NCI-H2196 (cell line): ENCODE data around the gene NINJ1.
A peak's percentile ranks its signal among the peaks of the same experiment; 100 is the strongest.
"Not testable (repeated sequence)": the region's sequence is repeated elsewhere in the genome, so short reads cannot be mapped to it uniquely, and the experiment has no call there.

Experiments
- DNase-seq: peaks from one replicate; lab custom pipeline; 2025; ENCODE audit not compliant: unreplicated experiment; lab: John Stamatoyannopoulos, UW

The NINJ1 gene

DNA sequence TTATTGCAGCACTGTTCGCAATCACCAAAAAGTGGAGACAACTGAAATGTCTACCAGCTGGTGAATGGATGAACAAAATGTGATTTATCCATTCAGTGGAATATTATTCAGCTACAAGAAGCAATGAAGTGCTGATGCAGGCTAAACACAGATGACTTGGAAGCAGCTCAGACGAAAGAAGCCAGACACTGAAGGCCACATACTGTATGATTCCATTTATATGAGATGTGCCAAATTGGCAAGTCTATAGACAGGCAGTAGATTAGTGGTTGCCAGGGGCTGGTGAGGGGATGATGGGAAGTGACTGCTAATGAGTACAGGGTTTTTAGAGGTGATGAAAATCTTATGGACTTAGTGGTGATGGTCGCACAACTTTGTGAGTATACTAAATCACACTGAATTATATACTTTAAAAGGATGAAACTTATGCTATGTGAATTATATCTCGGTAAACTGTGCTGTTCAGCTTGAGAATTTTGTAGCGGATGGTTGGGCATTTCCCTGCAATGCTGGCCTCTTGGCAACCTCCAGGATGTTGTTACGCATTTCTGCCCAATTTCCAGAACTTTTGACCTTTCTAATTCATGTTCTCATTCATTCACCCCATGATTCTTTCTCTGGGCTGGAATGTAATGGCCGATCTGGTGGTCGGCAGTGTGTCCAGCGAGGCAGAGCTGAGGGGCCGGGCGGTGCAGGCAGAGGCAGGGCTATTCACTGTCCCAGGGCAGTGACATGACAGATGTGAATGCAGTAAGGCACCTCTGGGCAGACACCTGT lies 27.9 kb upstream of the NINJ1 start:
- DNase-seq = no peak

DNA sequence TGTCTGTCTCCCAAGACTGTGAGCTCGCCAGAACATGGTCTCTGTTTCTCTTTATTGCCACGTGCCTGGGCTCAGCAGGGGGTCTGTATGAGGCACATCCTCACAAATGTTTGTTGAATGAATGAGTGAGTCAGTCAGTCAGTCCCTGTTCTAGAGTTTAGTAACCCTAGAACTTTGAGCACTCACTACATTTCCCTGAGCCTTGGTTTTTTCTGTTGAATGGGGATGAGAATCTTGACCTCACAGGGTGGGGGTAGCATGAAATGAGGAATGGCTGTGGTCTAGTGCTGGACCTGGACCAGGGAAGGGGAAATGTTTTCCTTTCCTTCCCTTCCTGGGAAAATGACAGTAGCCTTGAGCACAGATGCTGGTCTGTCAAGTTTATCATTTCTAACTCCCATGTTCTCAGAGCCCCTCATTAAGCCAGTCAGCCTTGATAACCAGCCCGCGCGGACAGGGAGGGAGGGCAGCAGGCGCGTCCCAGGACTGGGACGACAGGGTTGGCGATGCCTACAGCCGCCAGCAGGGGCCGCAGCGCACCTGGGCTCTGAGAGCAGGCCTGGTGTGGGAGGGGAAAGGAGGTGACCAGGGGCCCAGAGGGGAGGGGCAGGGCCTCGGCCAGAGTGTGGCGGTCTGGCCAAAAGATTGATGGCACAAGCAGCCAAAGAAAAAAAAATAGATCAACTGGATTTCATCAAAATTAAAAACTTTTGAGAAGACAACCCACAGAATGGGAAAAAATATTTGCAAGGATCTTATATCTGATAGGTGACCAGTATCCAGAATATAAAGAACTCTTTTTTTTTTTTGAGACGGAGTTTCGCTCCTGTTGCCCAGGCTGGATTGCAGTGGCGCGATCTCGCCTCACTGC lies 25.8 kb upstream of the NINJ1 start:
- peak; percentile 86 for DNase-seq

DNA sequence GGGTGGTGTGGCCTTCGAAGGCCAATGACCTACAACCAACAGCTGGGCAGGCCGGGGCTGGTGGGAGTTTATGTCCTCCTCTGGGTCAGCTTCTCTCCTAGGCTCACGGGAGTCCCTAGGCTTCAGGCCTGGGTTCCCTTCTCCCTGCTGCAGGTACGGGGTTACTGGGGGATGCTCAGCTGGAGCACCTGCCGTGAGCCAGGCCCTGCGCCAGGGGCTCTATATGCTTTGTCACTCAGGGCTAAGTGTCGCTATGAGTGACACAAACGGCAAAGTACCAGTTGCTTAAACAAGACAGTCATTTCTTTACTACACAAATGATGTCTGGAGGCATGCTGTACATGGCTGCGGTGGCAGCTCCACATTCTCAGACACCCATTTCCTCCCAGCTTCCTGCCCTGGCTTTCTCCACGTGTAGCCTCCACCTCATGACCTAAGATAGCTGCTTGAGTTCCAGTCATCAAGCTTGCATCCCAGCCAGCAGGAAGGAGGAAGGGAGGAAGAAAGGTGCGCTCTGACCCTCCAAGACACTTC lies 22.5 kb upstream of the NINJ1 start:
- no peak for DNase-seq

DNA sequence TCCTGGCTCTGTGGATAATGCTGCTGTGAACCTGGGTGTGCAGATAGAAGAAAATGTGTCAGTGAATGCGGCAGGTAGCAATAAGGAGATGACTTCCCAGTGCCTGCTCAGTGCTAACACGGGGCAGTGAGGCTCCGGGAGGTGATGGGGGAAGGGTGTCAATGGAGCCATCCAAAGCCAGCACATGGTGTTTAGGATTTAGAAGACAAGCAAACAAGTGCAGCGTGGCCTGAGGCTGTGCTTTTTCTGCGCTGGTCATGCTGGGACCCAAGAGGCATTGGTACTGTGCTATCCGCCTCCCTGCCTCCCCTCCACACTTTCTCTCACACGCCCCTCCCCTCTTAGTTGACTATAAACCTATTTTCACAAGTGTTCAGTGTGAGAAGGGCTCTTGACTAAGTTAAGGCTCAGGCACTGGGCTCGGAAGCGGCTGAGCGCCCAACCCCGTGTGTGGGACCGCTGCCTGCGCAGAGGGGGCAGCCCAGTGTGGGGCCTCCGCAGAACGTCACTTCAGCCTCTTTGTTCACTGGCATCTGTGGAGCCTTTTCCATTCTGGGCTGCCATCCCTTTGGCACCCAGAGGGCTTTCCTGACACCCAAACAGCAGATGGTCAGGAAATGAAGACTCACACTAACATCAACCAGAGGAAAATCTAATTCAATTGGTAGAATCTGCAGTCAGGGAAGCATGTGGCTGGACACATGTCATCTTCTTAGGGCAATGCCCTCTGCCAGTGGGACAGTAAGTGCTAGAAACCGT lies 21.8 kb upstream of the NINJ1 start:
- DNase-seq = no peak

DNA sequence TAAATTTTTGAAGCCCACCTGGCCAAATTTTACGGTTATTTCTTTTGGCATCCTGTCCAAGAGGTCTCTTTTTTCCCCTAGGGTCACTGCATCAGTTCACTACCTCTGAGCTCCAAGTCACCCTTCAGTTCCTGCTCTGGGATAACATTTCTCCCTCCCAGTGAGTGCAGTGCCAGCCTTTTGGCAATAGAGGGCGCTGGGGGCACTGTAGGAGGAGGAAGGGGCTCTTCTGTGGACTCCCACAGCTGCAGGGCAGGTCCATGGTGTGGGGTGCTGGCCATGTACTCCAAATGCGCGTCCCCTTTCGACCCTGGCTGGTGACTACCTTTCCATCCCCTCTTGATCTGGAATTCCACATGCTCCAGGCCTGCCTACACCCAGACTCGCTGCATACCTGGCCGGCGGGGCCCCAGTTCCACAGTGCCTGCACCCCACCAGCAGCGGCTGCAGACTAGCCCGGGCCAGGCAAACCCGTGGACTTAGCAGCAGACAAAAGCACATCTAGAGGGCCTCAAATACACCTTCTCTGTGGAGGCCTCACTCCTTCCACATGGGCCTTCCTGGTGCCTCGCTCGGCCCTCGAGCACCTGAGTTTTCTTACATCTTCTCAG lies 20.3 kb upstream of the NINJ1 start:
- peak; percentile 59 for DNase-seq

DNA sequence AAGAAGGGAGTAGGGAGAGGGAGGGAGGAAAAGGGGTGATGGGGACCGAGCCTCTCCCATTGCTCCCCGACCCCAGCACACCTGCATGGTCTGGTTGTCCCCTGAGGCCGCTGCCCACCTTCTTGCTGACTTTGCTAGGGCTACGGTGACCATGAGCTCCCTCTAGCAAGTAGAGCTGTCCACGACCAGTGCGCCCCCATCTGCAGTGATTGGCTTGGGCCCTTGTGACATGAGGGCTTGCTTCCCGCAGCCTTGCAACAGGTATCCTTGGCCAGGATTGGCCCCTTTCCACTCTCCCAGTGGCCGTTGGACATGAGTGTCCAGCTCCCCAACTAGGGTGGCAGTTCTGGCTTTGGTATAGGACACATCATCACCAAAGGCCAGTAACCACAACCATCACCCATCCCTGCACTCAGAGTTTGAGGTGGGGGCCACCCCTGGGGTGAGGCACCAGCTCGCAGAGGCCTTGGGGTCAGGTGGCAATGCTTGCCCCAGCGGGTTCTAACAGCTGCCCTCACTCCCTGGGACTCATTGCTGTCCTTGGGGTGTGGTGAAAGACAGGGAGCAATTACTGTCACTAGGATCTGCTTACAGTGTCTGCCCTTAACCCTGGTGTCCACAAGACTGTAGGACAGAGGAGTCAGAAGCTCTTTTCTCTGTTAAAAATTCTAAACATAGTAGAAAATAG lies 17.2 kb upstream of the NINJ1 start:
- DNase-seq = no peak

DNA sequence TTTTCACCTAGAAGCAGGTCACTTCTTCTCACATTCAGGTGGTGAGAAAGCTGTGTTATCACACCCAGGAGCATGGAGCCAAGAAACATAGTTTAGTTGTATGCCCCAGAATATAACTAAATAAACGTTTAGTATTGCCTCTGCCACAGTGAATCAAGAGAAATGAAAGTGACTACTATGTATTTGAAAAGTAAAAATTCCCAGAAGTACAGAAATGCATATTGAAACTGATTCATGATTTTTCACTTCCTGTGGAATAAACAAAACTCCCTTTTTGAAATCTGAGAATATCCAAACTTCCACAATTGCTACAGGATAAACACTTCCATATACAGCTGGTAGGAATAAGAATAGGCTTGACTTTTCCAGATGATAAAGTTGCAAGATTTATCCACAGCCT lies 15.3 kb upstream of the NINJ1 start:
- no peak for DNase-seq

DNA sequence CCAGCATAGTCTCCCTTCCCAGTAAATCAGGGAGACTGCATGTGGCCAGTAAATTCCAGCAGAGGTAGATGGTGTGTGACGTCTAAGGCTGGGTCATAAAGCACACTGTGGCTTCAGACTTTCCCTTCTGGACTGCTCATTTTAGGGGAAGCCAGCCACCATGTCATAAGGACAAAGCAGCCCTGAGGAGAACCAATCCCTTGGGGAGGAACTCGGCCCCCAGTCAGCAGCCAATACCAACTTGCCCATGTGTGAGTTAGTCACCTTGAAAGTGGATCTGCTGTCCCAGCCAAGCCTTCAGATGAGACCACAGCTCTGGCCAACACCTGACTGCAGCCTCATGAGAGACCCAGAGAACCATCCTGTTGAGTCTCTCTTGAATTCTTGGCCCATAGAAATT lies 14.7 kb upstream of the NINJ1 start:
- no peak for DNase-seq

DNA sequence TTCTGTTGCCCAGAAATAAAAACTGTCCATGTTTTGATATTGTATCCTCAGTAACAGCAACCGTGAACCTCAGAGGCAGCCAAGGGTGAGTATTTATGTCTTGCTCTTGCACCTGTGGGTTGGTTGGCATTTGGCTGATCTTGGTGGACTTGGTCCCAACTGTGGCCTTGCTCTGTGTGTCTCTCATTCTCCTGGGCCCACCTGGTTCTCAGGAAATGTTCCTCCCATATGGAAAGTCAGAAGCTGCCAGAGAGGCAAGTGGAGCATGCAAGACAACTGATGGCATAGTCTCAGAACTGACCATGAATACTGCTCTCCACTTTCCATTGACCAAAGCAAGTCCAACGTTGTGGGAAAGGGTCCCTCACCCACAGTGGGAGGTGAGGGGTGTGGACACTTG lies 13.6 kb upstream of the NINJ1 start:
- no peak for DNase-seq

DNA sequence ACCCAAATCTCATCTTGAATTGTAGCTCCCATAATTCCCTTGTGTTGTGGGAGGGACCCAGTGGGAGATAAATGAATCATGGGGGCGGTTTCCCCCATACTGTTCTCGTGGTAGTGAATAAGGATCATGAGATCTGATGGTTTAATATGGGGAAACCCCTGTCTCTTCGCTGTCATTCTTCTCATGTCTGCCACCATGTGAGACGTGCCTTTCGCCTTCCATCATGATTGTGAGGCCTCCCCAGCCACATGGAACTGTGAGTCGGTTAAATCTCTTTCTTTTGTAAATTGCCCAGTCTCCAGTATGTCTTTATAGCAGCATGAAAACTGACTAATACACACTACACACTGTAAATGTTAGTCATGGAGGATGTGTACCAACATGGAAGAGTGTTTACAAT lies 12.6 kb upstream of the NINJ1 start:
- not testable (repeated sequence) for DNase-seq

DNA sequence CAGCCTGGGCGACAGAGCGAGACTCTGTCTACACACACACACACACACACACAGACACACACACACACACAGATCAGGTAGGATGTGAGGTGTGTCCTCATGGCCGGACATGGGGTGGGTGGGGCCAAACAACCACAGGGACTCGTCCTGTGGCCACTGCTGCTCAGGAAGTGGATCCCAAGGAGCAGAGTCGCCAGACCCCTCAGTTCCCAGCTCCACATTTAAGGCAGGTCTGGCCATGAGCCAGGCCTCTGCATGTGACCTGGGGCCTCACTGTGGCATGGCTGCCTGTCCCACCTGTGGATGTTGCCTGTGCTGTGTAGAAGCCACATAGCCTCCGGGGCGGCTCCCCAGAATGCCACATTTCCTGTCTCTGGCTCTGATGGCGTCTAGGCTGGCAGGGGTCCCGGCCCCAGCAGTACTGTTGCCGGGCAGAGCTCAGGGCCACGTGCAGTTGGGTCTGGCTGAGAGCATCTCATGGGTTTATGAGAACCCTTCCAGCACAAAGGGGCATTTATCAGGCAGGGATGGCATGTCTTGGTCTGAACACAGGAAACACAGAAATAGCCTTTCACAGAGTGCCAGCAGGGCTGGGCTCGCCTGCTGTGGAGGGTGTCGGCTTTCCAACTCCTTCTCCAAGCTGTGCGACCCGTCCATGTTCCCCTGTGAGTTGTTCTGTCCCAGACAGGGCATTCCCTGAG lies 9.9 kb upstream of the NINJ1 start:
- DNase-seq = peak; percentile 67

DNA sequence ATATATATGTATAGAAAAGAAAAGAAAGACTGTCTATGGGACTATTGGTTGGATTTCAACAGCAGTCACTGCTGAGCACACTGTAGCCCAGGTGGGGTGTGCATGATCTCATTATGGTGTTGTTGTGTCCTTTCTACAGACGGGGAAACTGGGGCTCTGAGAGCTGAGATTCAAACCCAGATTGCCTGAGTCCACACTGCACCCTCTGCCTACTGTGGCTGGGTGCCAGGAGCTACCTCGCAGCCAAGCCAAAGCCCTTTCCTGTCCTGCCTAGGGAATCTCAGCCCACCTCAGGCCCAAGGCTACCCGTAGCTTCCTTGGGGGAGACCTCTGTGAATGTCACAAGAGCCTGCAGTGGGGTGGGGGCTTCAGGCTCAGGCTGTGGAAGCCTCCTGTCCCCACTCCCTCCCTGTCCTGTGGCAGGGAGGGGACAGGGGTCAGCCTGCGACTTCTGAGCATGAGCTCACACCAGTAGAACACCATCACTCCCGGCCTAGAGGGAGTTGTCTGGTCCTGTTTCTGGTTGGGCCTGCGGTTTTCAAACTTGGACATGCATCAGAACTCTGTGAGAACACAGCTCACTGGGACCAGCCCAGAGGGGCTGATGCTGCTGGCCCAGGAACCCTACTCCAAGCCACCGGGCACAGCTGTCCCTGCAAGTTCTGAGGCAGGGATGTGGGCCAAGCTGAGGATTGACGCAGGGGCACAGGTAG lies 7.9 kb upstream of the NINJ1 start:
- no peak for DNase-seq

DNA sequence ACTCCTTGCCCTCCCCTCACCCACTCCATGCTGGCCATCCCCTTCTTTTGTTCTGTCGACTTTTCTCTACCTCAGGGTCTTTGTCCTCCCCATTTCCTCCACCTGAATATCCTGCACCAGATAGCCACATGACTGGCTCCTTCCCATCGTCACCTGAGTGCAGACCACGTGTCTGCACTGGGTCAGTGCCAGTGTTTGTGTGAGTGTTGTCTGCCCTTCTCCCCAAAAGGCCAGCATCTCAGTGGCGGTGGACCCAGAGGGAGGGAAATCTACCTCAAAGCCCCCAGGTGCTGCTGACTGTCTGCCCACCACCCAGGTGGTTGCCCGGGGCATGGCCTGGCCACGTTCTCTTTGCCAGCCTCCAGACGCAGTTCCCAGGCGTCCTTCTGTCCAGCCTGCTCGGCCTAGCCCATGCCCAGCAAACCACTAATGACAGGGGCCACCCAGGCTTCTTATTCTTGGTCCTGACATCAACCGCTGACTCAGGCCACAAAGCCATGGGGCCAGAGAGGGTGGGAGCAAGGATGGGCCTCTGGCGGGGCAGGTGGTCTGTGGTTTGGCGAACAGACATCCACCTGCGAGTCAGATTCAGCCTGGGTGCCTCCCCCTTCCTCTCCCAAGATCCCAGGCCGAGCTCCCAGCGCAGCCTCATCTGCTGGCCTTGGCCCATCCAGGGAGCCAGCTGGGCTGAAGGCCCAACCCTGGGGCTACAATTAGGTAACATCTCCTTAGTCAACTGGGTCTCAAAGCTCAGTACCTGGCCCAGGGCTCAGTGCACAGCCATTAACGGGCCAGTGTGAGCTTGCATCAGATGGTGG lies 5.5 kb upstream of the NINJ1 start:
- DNase-seq = no peak

DNA sequence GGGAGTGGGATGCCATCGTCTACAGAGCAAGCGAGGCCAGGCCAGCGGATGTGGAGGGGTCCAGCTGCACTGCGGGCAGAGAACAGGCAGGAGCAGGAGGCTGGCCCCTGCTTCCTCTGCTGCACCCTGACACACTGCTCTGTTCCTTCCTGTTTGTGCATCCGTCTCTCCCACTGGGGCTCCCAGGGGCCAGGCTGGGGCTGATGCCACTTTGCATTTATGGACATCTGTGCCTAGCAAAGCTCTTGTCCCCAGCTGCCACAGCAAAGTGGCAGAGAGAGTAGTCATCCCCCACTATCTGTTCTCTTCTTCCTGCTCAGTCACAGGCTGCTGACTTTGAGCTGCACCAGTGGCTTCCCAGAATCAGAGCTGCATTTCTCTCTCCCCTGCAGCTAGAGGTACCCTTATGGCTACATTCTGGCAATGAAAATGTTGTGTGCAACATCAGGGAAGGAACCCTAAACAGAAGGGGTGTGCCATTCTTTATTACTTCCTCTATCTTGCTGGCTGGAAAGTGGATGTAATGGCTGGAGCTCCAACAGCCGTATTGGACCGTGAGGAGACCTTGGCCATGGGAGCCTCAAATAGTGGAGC lies 4.2 kb upstream of the NINJ1 start:
- DNase-seq = no peak

DNA sequence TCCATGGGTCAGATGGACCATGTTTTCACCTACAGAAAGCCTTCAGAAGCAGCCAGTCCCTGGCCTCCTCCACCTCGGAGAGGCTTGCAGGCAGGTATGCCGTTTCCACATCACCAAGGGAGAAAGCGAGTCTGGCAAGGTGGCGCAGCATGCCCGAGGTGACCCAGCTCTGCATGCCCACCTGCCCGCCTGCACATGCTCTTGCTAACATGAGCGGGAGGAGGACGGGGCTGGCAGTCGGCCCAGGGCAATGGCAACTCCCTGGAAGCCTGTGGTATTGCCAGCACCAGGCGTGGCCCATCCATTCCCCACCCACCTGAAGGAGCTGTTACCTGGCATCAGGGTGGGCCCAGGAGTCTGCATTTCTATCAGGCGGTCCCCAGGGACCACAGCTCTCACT lies 3.3 kb upstream of the NINJ1 start:
- DNase-seq = no peak

DNA sequence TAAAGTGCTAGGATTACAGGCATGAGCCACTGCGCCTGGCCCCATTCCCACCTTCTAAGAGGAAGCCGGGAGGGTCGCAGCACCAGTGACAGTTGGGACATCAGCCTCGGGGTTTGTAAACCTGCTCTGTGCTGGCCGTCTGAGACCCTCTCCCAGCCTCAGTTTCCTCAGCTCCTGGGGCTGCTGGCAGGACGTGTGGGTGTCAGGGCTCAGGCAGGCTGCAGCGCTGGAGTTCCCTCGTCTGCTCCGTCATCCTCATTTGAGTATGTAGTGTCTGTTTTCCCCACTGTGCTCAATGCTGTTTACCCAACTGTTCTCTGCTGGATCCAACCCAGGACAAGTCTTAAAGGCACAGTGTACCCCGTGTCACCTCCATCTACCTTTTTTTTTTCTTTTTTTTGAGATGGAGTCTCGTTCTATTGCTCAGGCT lies 2.0 kb upstream of the NINJ1 start:
- DNase-seq = peak; percentile 72

DNA sequence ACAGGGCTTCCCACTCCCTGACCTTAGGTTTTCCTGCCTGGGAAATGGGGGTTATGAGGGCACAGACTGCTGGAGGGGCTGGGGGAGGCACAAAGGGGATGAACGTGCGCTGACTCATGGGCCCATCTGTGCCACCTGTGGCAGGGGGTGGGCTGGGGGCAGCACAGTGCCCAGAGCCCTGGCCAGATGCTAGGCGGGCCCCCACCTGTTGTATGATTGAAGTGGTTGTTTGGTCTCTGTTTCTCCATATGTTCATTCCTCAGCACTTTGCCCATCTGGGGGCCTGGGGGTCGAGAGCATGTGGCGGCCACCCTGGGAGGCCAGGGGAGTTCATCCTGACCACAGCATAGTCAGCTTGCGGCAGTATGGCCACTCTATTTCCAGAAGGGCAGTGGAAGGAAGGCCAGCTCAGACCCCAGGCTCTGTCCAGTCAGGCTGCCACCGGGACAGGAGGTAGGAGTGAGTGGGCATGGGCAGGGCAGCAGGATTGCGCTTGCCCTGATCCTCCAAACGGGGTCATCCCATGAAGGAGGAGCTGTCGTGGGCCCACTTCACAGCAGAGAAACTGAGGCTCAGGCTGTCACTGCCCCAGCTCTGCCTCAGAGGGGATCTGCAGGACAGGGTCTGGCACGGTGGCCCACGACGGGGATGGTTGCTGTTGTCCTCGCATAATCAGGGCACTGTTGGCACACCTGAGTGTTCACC lies 841 bp upstream of the NINJ1 start:
- DNase-seq = no peak
